Smooth muscle cell (in vitro differentiated cells): ENCODE measurements around the gene FGD6. TPM values are rescaled to one million over a fixed set of nuclear protein-coding genes. Genes with fewer than 3 reads are reported as not detected.

Experiments
- DNase-seq: peaks from one replicate; lab custom pipeline; 2025; ENCODE audit not compliant: unreplicated experiment; lab: John Stamatoyannopoulos, UW
- H2AFZ ChIP-seq: fragments of 200-600 bp; sonication (generic); 2 replicates; pipeline ENCODE4 v1.6.0; 2016; ENCODE audit warnings: antibody characterized with exemption, low read depth, mild to moderate bottlenecking
- H3F3A ChIP-seq: fragments of 200-600 bp; sonication (generic); 2 replicates; pipeline ENCODE4 v1.6.0; 2017; ENCODE audit warnings: antibody characterized with exemption, low read depth
- H3K27ac ChIP-seq: fragments of 200-600 bp; sonication (generic); 2 replicates; pipeline ENCODE4 v1.5.1; 2016; ENCODE audit warnings: low read depth, mild to moderate bottlenecking
- H3K27me3 ChIP-seq: fragments of 200-600 bp; sonication (generic); 2 replicates; pipeline ENCODE4 v1.6.1; 2016; ENCODE audit warnings: low read depth, mild to moderate bottlenecking
- H3K36me3 ChIP-seq: fragments of 200-600 bp; sonication (generic); 2 replicates; pipeline ENCODE4 v1.5.1; 2016; ENCODE audit warnings: low read depth
- H3K4me1 ChIP-seq: fragments of 200-600 bp; sonication (generic); 2 replicates; pipeline ENCODE4 v1.5.1; 2016; ENCODE audit warnings: low read depth
- H3K4me2 ChIP-seq: fragments of 200-600 bp; sonication (generic); 2 replicates; pipeline ENCODE4 v1.6.0; 2016; ENCODE audit warnings: mild to moderate bottlenecking
- H3K4me3 ChIP-seq: fragments of 200-600 bp; sonication (generic); 2 replicates; pipeline ENCODE4 v1.5.1; 2016; ENCODE audit warnings: mild to moderate bottlenecking
- H3K79me2 ChIP-seq: fragments of 200-600 bp; sonication (generic); 2 replicates; pipeline ENCODE4 v1.6.0; 2016; ENCODE audit warnings: low read depth, mild to moderate bottlenecking
- H3K9ac ChIP-seq: fragments of 200-600 bp; sonication (generic); 2 replicates; pipeline ENCODE4 v1.6.0; 2016; ENCODE audit warnings: low read depth
- H3K9me3 ChIP-seq: fragments of 200-600 bp; sonication (generic); replicated peaks from 2 replicates; pipeline ENCODE4 v1.5.1; 2016; ENCODE audit warnings: low read depth
- H4K20me1 ChIP-seq: fragments of 200-600 bp; sonication (generic); 2 replicates; pipeline ENCODE4 v1.6.0; 2016; ENCODE audit warnings: low read depth
- WGBS: methylation state at CpG from one replicate; pipeline ENCODE4 v1.1.7; 2016; ENCODE audit warnings: low lambda C conversion rate; 5-methylcytosine and 5-hydroxymethylcytosine counted together
- polyA plus RNA-seq: library from polyadenylated mRNA; unstranded; fragments of >200 nt; fragmentation: Nextera tagmentation; extraction: Ambion mirVana; gene quantifications from 2 replicates; pipeline ENCODE4 v1.2.1, GENCODE V29; 2016
- total RNA-seq: library from RNA; depleted of rRNA; stranded (reverse); fragments of >200 nt; gene quantifications from 2 replicates; pipeline ENCODE4 v1.2.3, GENCODE V29; 2014
- TF ChIP-seq, protein P1 (sequence below): fragments of 200-600 bp; sonication (generic); IDR thresholded peaks from 2 replicates; pipeline ENCODE4 v1.5.1; 2017; ENCODE audit warnings: borderline replicate concordance, mild to moderate bottlenecking, antibody characterized with exemption; ENCODE audit not compliant: insufficient read depth, poor library complexity, severe bottlenecking

Gene FGD6
- total and polyA plus RNA-seq, 2 experiments from 2014 or later, result 2.5 to 7.7 TPM

DNA sequence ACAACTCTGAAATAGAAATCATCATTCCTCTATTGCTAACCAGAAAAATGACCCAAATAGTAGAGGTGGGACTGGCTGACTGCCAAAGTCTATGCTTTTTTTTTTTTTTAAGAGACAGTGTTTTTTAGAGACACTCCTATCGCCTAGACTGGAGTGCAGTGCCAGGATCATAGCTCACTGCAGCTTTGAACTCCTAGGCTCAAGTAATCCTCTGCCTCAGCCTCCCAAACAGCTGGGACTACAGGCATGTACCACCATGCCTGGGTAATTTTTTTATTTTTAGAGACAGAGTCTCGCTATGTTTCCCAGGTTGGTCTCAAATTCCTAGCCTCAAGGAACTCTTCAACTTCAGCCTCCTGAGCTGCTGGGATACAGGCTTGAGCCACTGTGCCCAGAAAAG lies 163.1 kb downstream of the FGD6 start:
- H4K20me1 ChIP-seq, result no peaks in the 10 kb centered on the region
- no peak for DNase-seq
- H3K4me2 ChIP-seq, result no peak overlapping the region
- no peak overlapping the region for H3K9ac ChIP-seq
- H2AFZ ChIP-seq, result no peak overlapping the region
- WGBS, result 89% methylated on average over 2 of the region's 2 CpGs
- H3K4me3 ChIP-seq, result no peak overlapping the region
- no peaks in the 10 kb centered on the region for H3K27me3 ChIP-seq
- peaks cover 29% of the 10 kb centered on the region for H3K36me3 ChIP-seq
- peaks cover 4% of the 10 kb centered on the region for H3K4me1 ChIP-seq
- H3F3A ChIP-seq, result no peaks in the 10 kb centered on the region
- H3K79me2 ChIP-seq, result no peaks in the 10 kb centered on the region
- TF ChIP-seq, protein P1, sequence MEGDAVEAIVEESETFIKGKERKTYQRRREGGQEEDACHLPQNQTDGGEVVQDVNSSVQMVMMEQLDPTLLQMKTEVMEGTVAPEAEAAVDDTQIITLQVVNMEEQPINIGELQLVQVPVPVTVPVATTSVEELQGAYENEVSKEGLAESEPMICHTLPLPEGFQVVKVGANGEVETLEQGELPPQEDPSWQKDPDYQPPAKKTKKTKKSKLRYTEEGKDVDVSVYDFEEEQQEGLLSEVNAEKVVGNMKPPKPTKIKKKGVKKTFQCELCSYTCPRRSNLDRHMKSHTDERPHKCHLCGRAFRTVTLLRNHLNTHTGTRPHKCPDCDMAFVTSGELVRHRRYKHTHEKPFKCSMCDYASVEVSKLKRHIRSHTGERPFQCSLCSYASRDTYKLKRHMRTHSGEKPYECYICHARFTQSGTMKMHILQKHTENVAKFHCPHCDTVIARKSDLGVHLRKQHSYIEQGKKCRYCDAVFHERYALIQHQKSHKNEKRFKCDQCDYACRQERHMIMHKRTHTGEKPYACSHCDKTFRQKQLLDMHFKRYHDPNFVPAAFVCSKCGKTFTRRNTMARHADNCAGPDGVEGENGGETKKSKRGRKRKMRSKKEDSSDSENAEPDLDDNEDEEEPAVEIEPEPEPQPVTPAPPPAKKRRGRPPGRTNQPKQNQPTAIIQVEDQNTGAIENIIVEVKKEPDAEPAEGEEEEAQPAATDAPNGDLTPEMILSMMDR, result no peak
- no peaks in the 10 kb centered on the region for H3K9me3 ChIP-seq
- H3K27ac ChIP-seq, result no peak overlapping the region

- H3K4me3 ChIP-seq, result no peak overlapping the region
- H3K9ac ChIP-seq, result no peak overlapping the region
- H3F3A ChIP-seq, result no peaks in the 10 kb centered on the region
- no peak for DNase-seq
- WGBS, result 95% methylated on average over 4 of the region's 4 CpGs
- H3K9me3 ChIP-seq, result no peaks in the 10 kb centered on the region
- H4K20me1 ChIP-seq, result no peaks in the 10 kb centered on the region
- peaks cover 4% of the 10 kb centered on the region for H3K4me1 ChIP-seq
- H3K27ac ChIP-seq, result no peak overlapping the region
- TF ChIP-seq, protein P1, result no peak
- H3K79me2 ChIP-seq, result no peaks in the 10 kb centered on the region
- peaks cover 13% of the 10 kb centered on the region for H3K36me3 ChIP-seq
- H3K4me2 ChIP-seq, result no peak overlapping the region
- H2AFZ ChIP-seq, result no peak overlapping the region
- H3K27me3 ChIP-seq, result no peaks in the 10 kb centered on the region
Measured at GRCh38 chr12:95051241-95051640, 166.0 kb downstream of the FGD6 start.

GRCh38 chr12:95037906-95038305 lies 179.4 kb downstream of the FGD6 start:
- Histone ChIP-seq H3K4me1 (no peaks in the 10 kb centered on the region), H4K20me1 (no peaks in the 10 kb centered on the region), H3K36me3 (peaks cover 9% of the 10 kb centered on the region), H3K9me3 (no peaks in the 10 kb centered on the region), H3K4me3 (no peak overlapping the region), H3K27ac (no peak overlapping the region), H3F3A (no peaks in the 10 kb centered on the region), H3K9ac (no peak overlapping the region), H2AFZ (no peak overlapping the region), H3K27me3 (no peaks in the 10 kb centered on the region), H3K79me2 (no peaks in the 10 kb centered on the region), H3K4me2 (no peak overlapping the region)
- no peak for DNase-seq
- WGBS, result 94% methylated on average over 2 of the region's 2 CpGs
- TF ChIP-seq, protein P1, result no peak

DNA sequence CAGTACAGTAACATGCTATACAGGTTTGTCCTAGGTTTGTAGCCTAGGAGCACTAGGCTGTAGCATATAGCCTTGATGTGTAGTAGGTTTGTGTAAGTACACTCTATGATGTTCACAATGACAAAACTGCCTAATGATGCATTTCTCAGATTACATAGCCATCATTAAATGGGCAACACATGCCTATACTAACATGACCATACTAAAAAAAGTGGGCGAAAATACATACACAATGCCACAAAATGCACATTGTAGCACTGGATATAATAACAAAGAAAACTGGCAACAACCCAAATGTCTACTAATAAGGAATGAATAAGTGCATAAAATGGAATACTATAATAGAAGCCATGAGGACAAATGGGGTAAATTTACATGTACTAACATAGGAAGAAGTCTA lies 182.5 kb downstream of the FGD6 start:
- Histone ChIP-seq H4K20me1 (no peaks in the 10 kb centered on the region), H3K9me3 (no peaks in the 10 kb centered on the region), H3K27ac (no peak overlapping the region), H3K4me3 (no peak overlapping the region), H3F3A (no peaks in the 10 kb centered on the region), H3K9ac (no peak overlapping the region), H3K4me1 (no peaks in the 10 kb centered on the region), H3K27me3 (no peaks in the 10 kb centered on the region), H3K4me2 (no peak overlapping the region), H3K36me3 (peaks cover 6% of the 10 kb centered on the region), H3K79me2 (no peaks in the 10 kb centered on the region), H2AFZ (no peak overlapping the region)
- WGBS, result 100% methylated on average over 1 of the region's 1 CpG
- TF ChIP-seq, protein P1, result no peak
- DNase-seq, result no peak
